GM19397 (cell line): Measurements from ENCODE around the gene NRXN2.
"Not testable (repeated sequence)": the region's sequence is repeated elsewhere in the genome, so short reads cannot be mapped to it uniquely, and the experiment has no call there.

Source experiments
- ATAC-seq: cut with Tn5 transposase; IDR thresholded peaks from one replicate; pipeline ENCODE4 v1.9.1; 2021; ENCODE audit warnings: mild to moderate bottlenecking, moderate library complexity; ENCODE audit not compliant: unreplicated experiment

Gene NRXN2

DNA sequence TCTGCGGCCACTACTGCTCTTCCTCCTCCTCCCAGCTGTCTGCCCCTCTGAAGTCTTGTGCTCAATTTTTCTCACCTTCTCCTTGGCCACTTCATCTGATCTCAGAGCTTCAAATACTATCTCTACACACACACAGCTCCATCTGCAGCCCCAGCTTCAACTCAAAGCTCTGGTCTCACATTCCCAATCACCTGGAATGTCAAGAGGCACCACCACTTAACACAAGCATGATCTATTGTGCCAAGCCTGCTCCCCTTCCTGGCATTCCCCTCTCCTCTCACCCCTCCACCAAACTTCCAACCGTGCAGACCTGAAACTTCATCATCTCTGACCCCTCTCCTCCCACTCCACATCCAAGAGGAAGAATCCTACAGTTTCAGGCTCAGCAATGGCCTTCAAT lies 17.5 kb downstream of the NRXN2 start:
- no peak for ATAC-seq

DNA sequence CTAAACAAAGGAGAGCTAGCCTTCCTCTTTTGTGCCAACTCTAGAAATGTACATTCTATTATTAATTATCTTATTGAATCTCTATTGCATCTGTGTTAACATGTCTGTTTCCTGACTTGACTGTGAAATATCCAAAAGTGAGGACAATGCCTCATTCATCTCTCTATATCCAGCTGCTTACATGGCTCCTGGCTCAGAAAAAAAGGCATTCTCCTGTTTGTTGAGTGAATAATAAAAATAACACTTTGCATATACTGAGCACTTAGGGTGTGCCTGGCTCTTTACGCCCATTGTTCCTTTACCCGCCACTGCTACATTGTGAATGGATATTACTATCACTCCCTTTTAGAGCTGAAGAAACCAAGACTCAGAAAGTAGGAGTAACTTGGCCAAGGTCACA lies 19.9 kb downstream of the NRXN2 start:
- no peak for ATAC-seq

DNA sequence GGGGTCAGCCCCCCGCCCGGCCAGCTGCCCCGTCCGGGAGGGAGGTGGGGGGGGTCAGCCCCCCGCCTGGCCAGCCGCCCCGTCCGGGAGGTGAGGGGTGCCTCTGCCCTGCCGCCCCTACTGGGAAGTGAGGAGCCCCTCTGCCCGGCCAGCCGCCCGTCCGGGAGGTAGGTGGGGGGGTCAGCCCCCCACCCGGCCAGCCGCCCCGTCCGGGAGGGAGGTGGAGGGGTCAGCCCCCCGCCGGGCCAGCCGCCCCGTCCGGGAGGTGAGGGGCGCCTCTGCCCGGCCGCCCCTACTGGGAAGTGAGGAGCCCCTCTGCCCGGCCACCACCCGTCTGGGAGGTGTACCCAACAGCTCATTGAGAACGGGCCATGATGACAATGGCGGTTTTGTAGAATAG lies 21.0 kb downstream of the NRXN2 start:
- ATAC-seq, result not testable (repeated sequence)

- ATAC-seq, result no peak
Measured at GRCh38 chr11:64698427-64698826, 24.6 kb downstream of the NRXN2 start.

- no peak for ATAC-seq
Measured at GRCh38 chr11:64697663-64698375, 25.2 kb downstream of the NRXN2 start.

DNA sequence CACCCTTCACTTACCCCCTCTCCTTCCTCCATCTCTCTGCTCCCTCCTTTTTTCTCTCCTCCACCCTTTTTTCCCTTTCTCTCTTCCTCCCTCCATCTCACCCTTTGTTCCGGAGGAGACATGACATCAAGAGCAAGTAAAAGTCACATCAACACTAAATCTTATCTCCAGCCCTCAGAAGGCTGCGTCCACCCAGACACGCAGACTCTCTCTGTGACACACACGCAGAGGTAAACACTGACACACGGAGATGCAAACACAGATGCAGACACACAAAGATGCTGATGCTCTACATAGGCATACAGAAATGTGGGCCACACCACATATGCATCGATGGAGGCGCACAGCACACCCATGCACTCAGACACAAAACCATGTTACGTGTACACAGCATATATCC lies 27.0 kb downstream of the NRXN2 start:
- no peak for ATAC-seq

DNA sequence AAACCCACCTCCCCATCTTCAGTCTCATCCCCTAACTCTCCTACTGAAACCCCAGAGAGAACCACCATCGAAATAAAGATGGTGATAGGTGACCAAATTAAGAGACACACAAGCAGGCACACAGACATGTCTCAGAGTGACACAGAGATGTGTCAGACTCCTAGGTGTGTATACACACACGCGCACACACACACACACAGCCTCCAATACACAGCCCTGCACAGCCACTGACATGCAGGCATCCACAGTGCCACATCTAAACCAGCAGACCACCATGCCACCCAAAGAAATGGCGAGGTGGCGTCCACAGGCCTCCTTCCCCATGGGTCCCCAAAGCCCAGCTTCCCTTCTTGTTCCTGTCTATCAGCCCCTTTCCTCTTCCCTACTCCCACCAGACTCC lies 27.4 kb downstream of the NRXN2 start:
- ATAC-seq, result no peak

- ATAC-seq, result no peak
Measured at GRCh38 chr11:64694821-64695365, 28.1 kb downstream of the NRXN2 start.

- ATAC-seq, result no peak
Measured at GRCh38 chr11:64694026-64694755, 28.8 kb downstream of the NRXN2 start.

DNA sequence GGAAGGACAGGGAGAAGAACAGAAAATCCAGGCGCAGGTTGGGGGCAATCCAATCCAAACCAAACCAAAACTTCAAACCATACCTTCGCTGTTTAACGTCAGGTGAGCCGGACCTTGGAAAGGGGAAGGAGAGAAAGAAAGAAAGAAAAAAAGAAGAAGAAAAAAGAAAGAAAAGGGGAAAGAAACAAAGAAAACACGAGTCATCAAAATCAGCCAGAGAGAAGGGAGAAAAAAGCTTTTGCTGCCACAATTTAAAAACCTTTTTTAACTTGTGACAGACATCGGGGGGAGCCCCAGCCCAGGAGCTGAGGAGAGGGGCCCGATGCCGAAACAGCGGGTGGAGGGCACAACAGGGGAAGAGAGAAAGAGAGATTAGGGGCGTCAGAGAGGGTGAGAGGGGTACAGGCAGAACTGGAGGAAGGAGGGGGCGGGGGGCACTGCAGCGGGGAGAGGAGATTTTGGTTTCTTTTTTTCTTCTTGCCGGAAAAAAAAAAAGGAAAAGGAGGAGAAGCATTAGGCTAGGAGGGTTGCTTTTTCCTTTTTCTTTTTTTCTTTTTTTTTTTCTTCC lies 30.1 kb downstream of the NRXN2 start:
- no peak for ATAC-seq

GRCh38 chr11:64691543-64691942 lies 31.5 kb downstream of the NRXN2 start:
- no peak for ATAC-seq

GRCh38 chr11:64690235-64690634 lies 32.8 kb downstream of the NRXN2 start:
- no peak for ATAC-seq

DNA sequence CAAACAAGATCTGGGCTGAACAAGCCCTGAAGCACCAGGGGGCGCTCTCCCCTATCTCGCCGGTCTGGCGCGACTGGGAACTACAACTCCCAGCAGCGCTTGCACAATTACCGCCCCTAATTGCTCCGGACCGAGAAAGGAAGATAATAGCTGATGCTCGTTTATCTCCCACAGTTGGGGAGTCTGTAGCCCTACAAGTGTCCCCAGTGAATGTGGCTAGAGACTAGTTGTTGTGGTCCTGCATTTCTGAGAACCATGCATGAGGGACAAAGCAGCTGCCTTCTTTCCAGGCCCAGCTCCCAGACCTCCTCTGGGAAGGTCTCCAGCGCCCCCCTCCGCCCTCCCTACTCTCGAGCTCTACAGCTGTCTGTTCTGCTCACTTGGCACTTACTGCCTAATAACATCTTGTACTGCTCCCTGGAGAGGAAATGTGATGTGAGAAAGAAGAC lies 34.4 kb downstream of the NRXN2 start:
- peak; percentile 77 for ATAC-seq

DNA sequence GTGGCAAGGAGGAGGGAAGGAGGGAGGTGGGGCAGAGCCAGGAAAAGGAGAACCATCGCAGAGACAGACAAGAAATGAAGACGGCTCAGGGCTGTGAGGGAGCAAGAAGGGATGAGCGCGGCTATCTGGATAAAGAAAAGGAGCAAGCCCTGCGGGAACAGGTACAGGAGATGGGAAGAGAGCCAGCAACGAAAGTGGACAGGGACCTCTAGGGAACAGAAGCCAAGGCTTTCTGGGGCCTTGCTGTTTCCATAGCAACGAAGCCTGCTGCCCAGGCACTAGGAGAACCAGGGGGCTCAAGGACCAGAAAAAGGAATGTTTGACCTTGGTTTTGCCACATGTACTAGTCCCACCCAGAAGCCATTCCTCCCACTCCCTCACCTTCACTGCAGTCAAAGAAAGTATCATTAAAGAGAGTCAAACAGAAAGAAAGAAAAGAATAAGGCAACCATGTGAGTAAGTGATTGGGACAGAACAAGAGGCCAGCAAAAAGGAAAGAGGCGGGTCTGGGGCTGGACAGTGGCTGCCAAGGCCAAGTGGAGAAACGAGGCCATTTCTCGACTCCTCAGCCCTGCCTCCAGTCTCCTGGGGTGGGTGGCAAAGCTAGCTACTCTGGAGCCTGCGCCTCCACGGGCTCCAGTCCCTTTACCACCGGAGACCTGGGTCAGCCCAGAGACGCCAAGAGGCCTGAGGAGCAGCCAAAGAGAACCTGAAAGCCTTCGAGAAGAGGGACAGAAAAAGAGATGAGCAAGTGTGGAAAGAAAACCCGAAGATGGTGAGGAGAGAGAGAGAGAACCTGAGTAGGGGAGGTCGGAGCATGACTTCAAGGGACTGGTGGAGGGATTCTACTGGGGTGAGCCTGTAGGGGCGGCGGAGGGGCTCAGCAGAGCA lies 35.1 kb downstream of the NRXN2 start:
- ATAC-seq, result no peak

DNA sequence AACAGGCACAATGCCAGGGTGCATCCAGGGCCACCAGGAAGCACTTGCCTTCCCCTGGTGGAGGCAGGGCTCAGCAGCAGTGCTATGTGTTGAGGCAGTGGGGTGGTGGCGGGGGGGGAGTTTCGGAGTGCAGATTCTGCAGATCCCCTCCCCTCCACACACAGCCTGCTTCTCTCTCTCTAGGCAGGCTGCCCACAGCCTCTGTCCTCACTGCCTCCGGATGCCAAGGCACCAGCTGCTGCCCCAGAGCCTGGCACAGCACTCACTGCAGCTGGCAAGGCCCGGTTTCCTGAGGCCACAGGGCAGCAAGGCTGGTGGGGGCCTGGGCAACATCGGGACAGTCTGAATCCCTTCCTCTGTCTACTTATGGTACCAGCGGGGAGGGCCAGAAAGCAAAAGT lies 35.8 kb downstream of the NRXN2 start:
- ATAC-seq, result no peak

DNA sequence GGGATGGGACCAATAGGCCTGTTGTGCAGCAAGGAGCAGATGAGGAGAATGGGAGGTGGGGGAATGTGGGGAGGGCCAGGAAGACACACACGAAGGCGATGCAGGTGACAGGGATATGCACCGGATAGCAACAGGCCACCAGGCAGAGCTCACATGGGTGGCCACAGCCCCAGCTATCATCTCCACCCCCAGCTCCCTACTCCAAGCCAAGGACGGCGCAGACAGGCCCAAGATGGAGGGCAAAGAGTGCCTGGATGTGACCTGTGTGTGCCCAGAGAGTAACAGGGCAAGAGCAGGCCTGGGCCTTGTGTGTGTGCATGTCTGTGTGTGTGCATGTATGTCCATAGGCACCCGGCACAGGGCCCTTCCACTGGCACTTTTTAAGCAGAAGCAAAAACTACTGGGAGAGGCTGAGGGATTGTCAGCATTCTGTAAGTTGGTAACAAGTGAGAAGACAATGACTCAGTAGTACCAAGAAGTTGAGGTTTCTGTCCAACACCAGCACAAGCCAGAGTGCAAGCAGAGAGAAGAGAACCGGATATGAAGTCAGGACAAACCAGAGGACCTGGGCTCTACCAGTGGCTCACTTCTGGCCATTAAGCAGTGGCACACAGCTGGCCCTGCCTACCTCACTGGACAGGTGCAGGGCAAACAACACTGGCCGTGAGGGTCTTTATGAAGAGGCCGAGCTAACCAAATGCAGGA lies 36.4 kb downstream of the NRXN2 start:
- ATAC-seq, result no peak

- no peak for ATAC-seq
Measured at GRCh38 chr11:64685536-64685935, 37.5 kb downstream of the NRXN2 start.

GRCh38 chr11:64684357-64684756 lies 38.6 kb downstream of the NRXN2 start:
- ATAC-seq, result no peak

DNA sequence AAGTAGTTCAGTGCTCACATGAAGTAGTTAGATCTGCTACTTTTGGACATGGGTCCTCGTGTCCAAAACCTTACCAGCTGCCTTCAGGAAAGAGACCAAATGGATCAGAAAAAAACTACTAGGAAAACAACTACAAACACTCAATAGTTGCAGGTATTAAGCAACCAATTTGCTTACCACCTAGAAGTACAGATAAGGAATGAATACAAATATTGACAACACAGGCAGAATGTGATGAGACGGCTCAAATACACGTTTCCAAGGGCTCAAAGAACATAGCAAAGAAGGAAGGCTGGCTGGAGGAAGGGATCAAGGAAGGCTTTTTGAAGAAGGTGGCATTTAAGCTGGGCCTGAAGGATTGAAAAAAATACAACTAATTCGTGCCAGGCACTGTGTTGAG lies 41.8 kb downstream of the NRXN2 start:
- no peak for ATAC-seq

- no peak for ATAC-seq
Measured at GRCh38 chr11:64679846-64680245, 43.2 kb downstream of the NRXN2 start.
